Measurements from ENCODE around the gene CRTC1. TPM values are rescaled to one million over a fixed set of nuclear protein-coding genes. Genes with fewer than 3 reads are reported as not detected.
A peak's percentile ranks its signal among the peaks of the same experiment; 100 is the strongest.

Gene CRTC1
- total and polyA plus RNA-seq, 2 of the 13 experiments (the other 11 are each of a cell fraction or from before 2014, with no cell fraction given): 2.0 to 2.7 TPM

GRCh38 chr19:18636183-18636968 is 47.1 kb upstream of the CRTC1 start (continued):
- TF ChIP-seq ZSCAN20 (CRISPR knock-in tag; IDR thresholded peaks at IDR 0.05; ENCODE audit: borderline replicate concordance): no peak
- TF ChIP-seq NFYB (CRISPR knock-in tag; IDR thresholded peaks at IDR 0.05): peak; percentile 43; the same call in 1 of the 2 replicates
- TF ChIP-seq ZNF772 (CRISPR knock-in tag; IDR thresholded peaks at IDR 0.05): no peak
- TF ChIP-seq ZBTB3 (CRISPR knock-in tag; IDR thresholded peaks at IDR 0.05; ENCODE audit: borderline replicate concordance, low read depth): no peak
- no peak for TF ChIP-seq MATR3 (CRISPR knock-in tag; IDR thresholded peaks at IDR 0.05)
- no peak for TF ChIP-seq ZNF724P (CRISPR knock-in tag; IDR thresholded peaks at IDR 0.05; ENCODE audit: borderline replicate concordance)
- TF ChIP-seq SYNCRIP (IDR thresholded peaks at IDR 0.05; ENCODE audit: insufficient read depth, low read depth, low read length): no peak
- TF ChIP-seq KDM5B (CRISPR knock-in tag; IDR thresholded peaks at IDR 0.05; ENCODE audit: borderline replicate concordance): no peak
- TF ChIP-seq, protein P1, sequence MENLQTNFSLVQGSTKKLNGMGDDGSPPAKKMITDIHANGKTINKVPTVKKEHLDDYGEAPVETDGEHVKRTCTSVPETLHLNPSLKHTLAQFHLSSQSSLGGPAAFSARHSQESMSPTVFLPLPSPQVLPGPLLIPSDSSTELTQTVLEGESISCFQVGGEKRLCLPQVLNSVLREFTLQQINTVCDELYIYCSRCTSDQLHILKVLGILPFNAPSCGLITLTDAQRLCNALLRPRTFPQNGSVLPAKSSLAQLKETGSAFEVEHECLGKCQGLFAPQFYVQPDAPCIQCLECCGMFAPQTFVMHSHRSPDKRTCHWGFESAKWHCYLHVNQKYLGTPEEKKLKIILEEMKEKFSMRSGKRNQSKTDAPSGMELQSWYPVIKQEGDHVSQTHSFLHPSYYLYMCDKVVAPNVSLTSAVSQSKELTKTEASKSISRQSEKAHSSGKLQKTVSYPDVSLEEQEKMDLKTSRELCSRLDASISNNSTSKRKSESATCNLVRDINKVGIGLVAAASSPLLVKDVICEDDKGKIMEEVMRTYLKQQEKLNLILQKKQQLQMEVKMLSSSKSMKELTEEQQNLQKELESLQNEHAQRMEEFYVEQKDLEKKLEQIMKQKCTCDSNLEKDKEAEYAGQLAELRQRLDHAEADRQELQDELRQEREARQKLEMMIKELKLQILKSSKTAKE (CRISPR knock-in tag; IDR thresholded peaks at IDR 0.05; ENCODE audit: borderline replicate concordance): no peak
- TF ChIP-seq SIN3B (IDR thresholded peaks at IDR 0.05; ENCODE audit: low read length): no peak
- TF ChIP-seq CHCHD3 (CRISPR knock-in tag; IDR thresholded peaks at IDR 0.05): no peak
- TF ChIP-seq, protein P2, sequence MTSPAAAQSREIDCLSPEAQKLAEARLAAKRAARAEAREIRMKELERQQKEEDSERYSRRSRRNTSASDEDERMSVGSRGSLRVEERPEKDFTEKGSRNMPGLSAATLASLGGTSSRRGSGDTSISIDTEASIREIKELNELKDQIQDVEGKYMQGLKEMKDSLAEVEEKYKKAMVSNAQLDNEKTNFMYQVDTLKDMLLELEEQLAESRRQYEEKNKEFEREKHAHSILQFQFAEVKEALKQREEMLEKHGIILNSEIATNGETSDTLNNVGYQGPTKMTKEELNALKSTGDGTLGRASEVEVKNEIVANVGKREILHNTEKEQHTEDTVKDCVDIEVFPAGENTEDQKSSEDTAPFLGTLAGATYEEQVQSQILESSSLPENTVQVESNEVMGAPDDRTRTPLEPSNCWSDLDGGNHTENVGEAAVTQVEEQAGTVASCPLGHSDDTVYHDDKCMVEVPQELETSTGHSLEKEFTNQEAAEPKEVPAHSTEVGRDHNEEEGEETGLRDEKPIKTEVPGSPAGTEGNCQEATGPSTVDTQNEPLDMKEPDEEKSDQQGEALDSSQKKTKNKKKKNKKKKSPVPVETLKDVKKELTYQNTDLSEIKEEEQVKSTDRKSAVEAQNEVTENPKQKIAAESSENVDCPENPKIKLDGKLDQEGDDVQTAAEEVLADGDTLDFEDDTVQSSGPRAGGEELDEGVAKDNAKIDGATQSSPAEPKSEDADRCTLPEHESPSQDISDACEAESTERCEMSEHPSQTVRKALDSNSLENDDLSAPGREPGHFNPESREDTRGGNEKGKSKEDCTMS (CRISPR knock-in tag; conservative IDR thresholded peaks at IDR 0.05): no peak
- TF ChIP-seq GLI4 (CRISPR knock-in tag; IDR thresholded peaks at IDR 0.05; ENCODE audit: borderline replicate concordance): no peak
- no peak for TF ChIP-seq ZNF326 (CRISPR knock-in tag; IDR thresholded peaks at IDR 0.05; ENCODE audit: borderline replicate concordance)
- 0 out of 2 replicates have a peak, but pooled peaks have one; percentile 46 for TF ChIP-seq MAX (IDR thresholded peaks at IDR 0.05)
- no peak for TF ChIP-seq ZNF335 (CRISPR knock-in tag; IDR thresholded peaks at IDR 0.05)
- TF ChIP-seq KDM3A (CRISPR knock-in tag; IDR thresholded peaks at IDR 0.05; ENCODE audit: low read depth): no peak
- no peak for TF ChIP-seq SRSF4 (IDR thresholded peaks at IDR 0.05; ENCODE audit: low read depth, low read length, poor library complexity, severe bottlenecking)
- TF ChIP-seq, protein P3, sequence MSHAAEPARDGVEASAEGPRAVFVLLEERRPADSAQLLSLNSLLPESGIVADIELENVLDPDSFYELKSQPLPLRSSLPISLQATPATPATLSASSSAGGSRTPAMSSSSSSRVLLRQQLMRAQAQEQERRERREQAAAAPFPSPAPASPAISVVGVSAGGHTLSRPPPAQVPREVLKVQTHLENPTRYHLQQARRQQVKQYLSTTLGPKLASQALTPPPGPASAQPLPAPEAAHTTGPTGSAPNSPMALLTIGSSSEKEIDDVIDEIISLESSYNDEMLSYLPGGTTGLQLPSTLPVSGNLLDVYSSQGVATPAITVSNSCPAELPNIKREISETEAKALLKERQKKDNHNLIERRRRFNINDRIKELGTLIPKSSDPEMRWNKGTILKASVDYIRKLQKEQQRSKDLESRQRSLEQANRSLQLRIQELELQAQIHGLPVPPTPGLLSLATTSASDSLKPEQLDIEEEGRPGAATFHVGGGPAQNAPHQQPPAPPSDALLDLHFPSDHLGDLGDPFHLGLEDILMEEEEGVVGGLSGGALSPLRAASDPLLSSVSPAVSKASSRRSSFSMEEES (CRISPR knock-in tag; IDR thresholded peaks at IDR 0.05): no peak
- TF ChIP-seq, protein P4, sequence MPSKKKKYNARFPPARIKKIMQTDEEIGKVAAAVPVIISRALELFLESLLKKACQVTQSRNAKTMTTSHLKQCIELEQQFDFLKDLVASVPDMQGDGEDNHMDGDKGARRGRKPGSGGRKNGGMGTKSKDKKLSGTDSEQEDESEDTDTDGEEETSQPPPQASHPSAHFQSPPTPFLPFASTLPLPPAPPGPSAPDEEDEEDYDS (CRISPR knock-in tag; IDR thresholded peaks at IDR 0.05): peak; percentile 61

Data from HepG2 (cell line).